ENCODE data around the gene COTL1.

DNA sequence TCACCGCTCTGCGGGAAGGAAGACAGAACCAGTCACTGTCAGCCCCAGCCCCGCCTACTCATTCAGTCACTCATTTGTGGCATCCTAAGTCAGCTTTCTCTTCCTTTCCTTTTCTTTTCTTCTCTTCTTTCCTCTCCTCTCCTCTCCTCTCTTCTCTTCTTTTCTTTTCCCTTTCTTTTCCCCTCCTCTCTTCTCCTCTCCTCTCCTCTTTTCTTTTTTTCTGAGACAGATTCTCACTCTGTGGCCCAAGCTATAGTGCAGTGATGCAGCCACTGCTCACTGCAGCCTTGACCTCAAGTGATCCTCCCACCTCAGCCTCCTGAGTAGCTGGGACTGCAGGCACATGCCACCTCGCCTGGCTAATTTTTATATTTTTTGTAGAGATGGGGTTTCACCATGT lies 19.8 kb upstream of the COTL1 start:
- TF ChIP-seq, protein P1, sequence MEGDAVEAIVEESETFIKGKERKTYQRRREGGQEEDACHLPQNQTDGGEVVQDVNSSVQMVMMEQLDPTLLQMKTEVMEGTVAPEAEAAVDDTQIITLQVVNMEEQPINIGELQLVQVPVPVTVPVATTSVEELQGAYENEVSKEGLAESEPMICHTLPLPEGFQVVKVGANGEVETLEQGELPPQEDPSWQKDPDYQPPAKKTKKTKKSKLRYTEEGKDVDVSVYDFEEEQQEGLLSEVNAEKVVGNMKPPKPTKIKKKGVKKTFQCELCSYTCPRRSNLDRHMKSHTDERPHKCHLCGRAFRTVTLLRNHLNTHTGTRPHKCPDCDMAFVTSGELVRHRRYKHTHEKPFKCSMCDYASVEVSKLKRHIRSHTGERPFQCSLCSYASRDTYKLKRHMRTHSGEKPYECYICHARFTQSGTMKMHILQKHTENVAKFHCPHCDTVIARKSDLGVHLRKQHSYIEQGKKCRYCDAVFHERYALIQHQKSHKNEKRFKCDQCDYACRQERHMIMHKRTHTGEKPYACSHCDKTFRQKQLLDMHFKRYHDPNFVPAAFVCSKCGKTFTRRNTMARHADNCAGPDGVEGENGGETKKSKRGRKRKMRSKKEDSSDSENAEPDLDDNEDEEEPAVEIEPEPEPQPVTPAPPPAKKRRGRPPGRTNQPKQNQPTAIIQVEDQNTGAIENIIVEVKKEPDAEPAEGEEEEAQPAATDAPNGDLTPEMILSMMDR (IDR thresholded peaks at IDR 0.05; ENCODE audit: low read length): no peak
- no peak for TF ChIP-seq EZH2phosphoT487 (IDR thresholded peaks at IDR 0.05; ENCODE audit: low read length)
